Measurements from ENCODE around the gene GABRG3.

GABRG3 gene

DNA sequence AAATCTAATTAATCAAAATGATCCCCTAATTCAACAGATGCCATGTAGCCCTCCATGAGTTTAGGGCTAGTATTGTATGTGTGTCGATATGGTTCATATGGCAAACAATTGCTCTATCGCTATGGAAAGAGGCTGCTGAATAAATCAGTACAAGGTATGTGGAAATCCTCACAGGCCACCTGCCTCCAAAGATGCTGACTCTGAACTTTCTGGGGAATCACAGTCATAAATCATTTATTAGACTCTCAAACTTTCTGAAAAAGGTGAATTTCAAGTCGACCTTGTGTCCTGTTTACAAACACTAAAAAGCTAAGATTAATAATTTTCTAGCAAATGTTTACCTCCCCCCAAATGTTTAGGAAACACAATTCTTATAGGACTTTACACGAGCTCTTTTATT, 462.6 kb downstream of the GABRG3 start:
- DNase-seq = no peak

DNA sequence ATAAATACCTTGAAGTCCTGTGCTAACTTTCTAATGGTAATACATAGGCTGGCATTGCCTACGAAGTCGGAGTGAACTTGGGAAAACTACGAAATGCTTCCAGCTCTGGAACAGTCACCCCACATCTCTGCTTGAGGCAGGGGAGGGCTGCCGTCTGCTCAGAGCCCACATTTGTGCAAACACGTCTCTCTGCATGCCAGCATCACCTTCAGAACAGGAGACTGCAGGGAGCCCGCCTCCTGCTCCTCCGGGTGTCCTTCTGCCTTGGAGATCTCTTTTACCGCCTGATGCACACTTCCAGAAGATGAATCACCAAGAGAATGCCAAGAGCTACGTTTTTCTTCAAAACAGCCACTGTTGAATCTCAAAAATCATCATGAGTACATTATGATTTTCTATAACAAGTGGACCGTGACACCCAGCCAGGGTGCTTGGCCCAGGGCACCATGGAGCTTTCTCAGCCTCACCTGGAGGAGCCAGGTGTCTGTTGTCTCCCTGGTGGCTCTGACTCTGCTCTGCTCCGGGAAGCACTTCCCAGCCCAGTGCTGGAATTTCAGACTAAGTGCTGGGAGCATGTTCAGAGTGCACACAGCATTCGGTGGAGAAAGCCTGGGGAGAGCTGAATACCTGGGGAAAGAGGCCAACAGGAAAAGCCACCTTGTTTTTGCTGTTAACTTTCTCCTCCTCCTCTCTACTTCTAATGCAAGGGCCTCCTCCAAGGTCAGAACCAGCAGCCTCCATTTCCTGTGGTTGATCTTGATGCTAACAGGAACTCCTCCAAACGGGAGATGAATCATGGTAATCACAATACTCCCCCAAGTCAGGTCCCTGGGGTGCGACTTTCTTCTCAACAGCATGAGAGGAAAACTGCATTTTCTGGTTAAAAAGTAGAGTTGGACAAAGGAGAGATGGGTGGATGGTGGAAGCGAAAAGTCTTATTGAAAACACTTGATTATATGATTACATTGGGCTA, 467.7 kb downstream of the GABRG3 start:
- DNase-seq = no peak

DNA sequence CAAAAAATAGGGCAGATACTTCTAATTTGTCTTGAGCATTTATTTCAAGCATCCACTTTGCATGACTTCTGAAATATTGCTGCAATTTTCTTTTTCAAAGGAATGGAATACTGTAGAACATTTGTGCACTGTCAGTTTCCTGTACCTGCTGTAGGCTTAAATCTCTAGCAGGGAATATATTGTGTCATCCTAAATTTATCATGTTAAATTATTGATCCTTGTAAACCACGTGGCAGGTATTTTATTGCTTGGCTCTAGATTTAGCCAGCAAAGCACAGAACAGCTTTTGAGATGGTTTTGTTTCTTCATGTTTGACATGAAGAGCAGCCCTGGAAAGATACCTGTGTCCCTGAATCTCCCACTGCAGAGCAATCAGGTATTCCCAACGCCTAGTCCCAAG, 470.1 kb downstream of the GABRG3 start:
- no peak for DNase-seq

DNA sequence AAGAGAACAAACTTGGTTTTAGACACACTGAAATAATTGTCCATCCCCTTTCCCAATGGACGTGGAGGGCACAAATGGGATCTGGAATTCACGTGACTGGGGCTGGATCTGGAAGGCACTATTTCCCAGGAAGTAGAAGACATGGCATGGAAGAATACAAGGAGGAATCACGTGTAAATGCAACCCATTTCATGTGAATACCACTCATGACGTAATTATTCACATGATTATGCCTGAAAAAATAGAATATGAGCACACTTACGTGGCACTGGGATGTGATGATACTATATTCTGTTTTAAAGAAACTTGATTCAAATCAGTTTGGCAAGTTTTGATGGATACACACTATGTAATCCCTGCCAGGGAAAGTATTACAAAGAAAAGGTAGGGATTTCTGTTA, 477.3 kb downstream of the GABRG3 start:
- DNase-seq = no peak

DNA sequence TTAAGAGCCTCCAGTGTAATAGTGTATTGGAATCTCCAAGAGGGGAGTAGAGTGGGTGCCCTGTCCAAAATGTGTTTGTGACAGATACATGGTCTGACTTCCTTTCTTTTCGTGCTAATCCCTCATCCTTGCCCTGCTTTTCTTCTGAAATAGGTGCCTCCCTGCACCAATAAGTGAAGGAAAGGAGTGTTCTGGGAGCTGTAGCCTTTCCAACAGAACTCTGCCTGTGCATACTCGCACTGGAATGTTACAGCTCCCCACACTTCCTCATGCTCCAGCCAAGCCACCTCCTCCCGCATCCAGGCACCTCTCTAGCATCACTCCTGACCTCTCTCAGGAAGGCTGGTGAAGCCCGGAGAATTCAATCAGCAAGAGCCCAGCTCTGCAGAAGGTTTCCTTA, 478.0 kb downstream of the GABRG3 start:
- DNase-seq = no peak

DNA sequence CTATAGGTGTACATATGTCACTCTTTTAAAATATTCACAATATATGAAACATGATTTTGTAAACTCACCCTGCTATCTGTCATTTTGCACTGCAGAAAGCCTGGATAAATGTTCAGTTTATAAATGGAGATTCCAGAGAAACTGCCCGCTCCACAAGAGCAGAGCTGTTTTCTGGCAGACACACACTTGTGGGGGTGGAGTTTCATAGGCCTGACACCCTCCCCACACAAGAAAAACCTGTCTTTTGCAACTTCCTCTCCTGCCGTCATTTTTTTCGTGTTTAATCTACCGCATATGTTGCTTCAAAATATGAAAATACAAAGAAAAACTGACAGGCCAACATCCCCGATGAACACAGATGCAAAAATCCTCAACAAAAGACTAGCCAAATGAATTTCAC, 479.0 kb downstream of the GABRG3 start:
- DNase-seq = no peak

DNA sequence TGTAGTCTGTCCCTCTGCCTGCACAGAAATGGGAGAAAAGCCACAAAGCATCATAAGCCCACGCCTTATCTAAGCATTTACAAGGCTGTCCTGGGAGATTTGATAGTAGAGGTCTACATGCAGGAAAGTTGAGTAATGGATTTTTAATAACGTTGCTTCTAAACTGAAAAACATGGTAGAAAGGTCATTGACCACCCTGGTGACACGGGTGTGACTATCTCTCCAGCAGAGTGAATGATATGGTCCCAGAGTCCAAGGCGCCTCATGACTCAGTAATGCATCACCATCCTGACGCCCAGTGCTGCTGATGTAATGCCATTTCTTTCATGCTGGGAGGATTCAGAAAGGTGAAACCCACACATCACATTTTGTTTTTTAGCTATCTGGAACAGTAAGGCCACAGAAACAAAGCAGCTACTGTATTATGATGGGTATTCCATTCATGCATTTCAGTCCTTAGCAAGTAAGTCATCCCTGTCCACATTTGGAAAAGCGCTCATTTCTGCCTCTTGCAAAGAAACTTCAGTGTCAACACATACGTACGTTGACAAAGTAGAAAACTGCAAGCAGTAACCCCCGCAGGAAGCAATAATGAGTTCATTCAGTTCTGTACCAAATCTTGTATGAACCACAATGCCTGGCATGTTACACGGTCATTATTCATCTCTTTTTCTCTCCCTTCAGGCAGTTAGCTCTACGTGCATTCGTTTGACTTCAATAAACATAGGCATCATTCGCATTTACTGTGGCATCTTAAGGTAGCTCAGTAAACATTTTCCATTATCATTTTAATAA, 483.5 kb downstream of the GABRG3 start:
- DNase-seq = no peak

DNA sequence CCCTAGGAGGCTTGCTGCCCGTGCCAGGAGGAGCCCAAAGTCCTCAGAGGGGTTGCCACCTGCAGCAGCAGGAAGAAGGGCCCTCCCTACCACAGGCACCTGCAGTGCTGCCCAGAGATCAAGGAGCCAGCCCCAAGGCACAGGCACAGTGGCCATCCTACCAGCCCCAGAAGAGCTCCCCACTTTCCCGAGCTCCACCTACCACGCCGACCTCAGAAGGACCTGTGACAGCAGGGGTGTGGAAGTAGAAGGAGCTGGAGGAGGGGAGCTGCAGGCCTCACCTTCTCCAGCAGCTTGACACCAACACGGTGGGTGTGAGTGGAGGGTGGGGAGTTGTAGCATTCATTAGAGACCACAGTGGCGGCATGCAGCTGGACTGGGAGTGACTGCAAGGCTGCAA, 485.8 kb downstream of the GABRG3 start:
- no peak for DNase-seq

DNA sequence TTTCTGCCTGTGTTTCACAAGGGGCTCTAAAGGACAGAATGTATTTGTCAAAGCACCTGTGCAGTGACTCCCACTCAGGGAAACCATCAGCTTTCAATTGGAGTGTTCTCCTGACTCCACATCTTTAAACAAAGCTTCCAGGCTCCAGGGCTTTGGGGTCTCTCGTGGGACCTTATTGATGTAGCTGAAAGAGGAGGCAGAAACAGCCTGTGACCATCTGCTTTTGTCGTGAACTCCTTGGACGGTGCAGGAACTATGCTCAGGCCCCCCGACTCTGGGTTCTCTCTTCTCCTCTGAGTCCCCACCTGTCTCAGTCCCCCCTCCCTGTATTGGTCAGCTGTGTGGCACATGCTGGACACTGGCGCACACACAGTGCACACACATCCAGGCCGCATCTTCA, 486.8 kb downstream of the GABRG3 start:
- DNase-seq = no peak

DNA sequence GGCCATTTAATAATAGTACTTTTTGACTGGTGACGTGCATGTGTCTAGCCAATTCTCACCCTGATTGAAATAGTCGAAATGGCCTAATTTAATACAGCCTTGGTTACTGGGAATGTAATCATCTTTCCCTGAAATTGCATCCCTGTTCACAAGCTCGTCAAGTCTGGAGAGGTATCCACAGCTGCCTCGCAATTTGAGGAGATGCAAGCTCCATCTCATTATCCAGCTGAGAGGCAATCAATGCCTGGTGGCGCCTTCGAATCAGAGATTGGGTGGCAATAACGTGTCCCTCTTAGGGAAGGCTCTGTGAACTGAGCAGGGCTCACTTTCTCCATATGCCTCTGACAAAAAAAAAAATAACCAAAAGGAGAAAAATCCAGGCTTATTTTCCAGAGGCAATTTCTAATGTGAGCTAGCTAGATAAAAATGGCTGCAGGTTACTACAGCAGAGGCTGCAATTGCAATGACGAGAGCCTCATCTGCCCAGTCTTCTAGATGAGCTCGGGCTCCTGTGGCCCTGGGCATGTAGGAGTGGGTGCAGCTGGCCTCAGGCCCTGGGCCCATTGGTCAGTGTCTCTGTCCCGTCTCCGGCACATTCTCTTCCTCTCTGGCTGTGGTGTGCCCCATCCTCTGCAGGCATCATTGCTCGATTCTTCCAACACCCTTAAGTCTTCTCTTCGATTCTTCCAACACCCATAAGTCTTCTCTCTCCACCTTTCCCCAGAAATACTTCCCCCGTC, 487.5 kb downstream of the GABRG3 start:
- DNase-seq = no peak

DNA sequence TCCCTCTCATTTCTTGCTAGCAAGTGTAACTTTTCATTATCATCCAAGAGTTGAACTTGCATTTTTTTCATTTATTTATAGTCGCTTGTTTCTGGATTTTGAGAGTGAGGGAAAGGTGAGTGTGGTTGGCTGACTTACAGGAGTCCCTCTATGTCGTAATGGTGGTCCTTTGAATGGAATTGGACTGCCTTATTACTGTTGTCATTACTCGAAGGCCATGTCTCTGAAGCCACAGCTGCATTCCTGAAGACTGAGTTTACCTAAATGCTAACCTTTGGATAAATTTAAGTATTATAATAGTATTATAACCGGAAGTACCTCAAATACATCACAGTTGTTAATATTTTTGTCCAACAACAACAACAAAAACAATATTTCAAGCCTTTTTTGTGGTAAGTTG, 488.9 kb downstream of the GABRG3 start:
- no peak for DNase-seq

DNA sequence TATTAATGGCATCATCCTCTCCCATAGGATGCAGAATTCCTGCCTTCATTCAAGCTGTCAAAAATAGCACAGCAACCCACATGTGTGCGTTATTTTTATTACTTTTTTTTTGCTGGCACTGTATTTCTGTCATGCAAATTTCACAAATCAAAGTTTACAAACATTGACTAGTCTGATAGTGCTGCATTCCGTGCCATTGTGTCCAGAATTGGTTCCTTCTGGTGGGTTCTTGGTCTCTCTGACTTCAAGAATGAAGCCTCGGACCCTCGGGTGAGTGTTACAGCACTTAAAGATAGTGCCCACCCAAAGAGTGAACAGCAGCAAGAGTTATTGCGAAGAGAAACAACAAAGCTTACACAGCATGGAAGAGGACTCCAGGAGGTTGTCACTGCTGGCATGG, 490.2 kb downstream of the GABRG3 start:
- DNase-seq = no peak

DNA sequence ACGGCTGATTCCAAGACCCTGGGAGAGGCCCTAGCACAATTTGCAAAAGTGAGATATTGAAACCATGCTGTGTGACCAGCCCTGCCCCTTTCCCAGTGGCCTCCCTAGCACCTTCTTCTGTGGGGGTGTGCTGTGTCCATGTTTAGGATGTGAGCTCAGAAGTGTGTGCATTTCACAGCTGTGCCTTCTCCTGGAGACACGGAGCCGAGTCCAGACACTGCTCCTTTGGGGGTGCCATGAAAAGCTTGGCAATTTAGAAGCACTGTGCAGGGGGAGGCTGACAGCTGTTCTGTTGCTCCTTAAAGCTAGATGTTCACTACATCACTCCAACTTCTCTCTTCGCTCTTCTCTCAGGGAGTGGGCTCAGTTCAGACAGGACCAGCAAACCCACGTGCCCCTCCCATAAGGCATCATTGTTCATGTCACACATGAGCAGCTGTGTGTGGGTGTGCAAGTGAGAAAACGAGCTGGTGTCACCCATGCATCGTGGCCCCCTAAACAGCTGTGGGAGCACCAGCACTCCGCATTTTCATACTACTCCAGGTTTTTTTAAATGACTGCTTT, 492.6 kb downstream of the GABRG3 start:
- DNase-seq = no peak

DNA sequence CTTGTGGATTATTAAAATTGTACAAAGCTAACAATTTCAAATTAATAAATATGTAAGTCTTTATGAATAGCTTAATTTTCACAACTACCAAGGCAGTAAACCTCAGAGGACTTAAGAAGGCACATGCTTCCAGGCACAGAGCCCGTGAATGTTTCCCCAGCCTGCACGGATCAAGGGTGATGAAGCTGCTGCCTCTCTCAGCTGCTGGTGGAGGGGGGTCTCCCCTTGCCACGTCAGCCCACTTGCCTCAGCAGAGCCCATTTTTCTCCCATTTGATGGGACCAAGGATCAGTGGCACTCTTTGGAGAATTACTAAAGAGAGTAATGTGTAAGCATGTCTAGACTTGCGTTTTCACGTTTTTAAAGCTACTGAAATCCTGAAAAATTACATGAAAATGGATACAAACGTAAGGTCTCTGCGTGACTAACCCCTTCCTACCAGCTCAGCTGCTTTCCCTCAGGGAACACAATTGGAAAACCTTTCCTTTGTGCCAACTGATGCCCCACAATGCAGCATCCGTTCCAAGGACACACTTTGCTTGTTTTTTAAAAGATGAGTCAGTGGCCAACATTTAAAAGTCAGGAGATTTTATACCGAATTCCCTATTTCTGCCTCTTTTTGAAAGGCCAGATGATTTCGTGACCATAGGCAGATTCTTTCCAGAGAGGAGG, 494.1 kb downstream of the GABRG3 start:
- no peak for DNase-seq

DNA sequence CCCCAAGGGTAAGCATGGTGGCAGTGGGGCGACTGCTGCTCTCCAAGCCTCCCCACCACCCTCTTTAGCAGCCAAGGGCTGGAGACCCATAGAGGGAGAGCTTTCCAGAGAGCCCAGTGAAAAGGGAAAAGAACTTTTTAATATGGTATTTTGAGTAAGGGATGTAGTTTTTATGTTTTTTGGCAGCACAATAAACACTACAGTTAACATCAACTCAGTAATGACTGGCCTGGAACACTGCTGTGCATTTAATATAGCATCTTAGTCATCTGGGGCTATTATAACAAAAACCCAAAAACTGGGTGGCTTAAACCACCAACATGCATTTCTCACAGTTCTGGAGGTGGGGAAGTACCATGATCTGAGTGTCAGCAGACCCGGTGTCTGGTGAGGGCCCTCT, 495.8 kb downstream of the GABRG3 start:
- DNase-seq = no peak

DNA sequence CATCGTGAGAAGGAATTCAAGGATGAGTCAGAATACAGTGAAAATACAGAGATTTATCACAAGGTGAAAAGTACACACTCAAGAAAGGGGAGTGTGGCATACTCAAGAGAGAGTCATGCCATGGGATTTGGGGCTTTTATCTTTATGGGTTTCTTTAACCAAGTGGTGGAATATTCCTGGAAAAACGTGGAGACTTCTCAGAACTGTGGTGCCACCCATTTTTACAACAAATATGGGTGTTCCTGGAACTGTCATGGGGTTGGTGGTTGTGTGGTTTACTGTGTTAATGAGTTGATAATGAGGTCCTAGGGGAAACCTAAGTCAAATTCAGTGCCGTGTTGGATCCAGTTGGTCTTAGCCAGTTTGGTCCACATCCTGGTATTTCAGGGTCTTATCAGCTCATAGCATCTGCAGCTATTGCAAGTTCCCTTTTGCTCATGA, 497.2 kb downstream of the GABRG3 start:
- no peak for DNase-seq

DNA sequence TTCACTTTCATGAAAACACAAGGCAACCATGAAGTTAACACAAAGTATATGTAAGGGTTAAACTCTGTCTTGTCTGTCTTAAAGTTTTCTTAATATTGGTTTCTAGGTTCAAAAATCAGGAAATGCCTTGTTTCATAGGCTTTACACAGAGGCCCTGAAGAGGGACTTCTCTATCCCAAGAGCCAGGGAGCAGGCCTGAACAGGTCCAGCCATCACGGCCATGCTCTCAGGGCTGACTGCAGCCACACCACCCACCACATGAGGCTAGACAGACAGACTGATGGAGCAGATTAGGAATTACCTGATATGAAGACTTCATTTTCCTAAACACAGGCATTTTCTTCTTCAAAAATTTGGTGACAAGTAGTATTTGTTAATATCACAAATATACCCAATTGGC, 502.9 kb downstream of the GABRG3 start:
- DNase-seq = no peak

DNA sequence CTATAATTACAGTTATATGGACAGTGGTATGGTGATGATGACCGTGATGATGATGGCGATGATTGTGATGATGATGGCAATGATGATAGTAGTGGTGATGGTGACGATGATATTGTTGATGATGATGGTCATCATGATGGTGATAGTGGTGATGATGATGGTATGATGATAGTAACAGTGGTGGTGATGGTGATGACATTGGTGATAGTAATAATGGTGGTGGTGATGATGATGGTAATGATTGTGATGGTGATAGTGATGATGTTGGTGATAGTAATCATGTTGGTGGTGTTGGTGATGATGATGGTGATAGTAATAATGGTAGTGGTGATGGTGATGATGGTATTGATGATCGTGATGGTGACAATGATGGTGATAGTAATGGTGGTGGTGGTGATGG, 504.4 kb downstream of the GABRG3 start:
- DNase-seq = no peak

DNA sequence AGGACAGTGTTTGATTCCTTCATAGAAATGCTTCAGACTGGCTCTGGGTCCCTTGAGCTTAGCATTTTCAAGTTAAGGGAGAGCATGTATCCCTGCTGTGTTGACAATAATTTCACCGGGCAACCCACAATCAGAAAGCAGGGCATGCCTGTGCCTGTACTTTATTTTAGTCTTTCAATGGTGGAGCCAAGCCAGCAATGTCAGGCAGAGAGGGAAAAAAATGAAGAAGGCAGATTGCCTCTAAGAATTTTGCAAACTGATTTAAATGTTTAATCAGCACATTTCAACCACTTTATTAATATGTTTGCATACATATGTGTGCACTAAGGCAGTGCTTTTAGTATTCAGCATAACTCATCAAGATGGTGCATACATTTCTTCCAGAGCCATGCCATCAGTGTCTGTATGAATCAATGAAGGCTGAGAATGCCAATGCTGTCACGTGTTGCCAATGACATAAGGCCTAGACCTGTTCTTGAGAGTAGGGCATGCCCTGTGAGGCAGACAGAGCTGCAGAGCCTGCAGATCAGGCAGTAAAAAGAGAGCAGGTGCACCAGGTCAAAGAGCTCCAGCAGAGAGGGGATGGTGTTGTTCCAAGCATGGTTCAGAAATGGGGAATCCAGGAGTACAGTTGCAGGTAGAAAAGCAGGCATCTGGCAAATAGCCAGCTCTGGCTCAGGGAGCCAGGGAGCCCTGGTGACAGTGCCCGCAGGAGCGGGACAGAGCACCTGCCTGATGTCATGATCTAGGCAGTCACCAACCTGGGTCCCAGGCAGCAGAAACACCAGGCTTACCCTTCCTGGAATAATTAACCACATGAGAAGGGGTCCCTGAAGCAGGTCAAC, 508.5 kb downstream of the GABRG3 start:
- no peak for DNase-seq

DNA sequence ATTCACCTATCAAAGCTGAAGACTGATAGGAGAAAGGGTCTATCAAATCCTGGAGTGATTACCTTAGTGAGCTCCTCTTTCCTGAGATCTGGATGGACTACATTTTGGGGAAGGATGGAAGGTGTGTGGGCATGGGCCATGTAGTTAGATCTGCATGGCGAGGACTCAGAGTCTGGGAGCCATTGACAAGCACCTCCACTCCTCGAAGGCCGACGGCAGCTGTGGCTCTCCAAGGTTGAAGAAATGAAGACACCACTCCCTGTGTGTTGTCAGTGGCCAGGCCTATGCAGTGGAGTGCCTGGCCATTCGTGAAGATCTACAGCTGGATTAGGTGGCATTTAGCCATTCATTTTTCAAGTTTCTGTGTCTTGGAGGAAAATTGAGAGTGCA, 509.2 kb downstream of the GABRG3 start:
- DNase-seq = no peak

DNA sequence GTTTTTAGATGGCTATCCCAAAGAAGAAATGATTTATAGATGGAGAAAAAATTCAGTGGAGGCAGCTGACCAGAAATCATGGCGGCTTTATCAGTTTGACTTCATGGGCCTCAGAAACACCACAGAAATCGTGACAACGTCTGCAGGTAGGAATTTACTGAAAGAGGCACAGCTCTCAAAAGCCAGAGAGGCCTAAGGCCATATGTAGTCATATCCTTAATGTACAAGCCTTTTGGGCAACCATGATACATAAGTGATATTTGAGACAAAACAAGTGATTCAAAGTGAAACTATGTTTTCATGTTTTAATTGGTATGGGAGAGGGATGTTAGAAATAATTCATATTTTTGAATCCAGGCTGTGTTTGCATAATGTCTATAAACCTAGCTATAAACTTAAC, 509.7 kb downstream of the GABRG3 start:
- no peak for DNase-seq

DNA sequence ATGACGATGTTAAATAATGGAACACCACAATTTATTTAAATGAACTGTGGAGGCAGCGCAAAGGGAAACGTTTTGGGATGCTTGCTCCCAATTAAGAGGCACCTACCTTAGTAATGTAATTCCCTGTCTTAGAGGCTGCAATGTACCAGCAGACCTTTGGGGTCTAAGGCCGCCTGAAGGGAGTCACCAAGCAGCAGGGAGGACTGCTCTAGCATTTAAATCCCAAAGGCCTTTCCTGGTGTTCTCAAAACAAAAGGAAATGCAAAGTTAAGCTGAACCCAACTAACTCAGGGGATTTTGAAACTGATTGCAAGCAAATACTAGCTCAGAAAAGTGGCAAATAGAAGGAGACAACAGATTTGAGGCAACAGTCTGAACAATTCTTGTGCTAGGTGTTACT, 510.8 kb downstream of the GABRG3 start:
- no peak for DNase-seq
